IMR-90 (cell line): ENCODE results near the gene CDHR3. TPM values are rescaled to one million over a fixed set of nuclear protein-coding genes. Genes with fewer than 3 reads are reported as not detected.
"Not testable (repeated sequence)": the region's sequence is repeated elsewhere in the genome, so short reads cannot be mapped to it uniquely, and the experiment has no call there.

Source experiments
- ATAC-seq: fragments of 200-7000 bp; cut with Tn5 transposase; 2 replicates; pipeline ENCODE4 v1.9.1; 2020; ENCODE audit warnings: low read depth, mild to moderate bottlenecking, moderate library complexity
- BruUV-seq: library from RNA; stranded (reverse); fragments of 400-500 nt; replicated peaks from 2 replicates; lab custom pipeline; 2021; lab: Mats Ljungman, UMichigan
- CTCF ChIA-PET: fragments of 300-600 bp; formaldehyde crosslinking; extraction: SDS; loops from one replicate; lab custom pipeline; 2021; ENCODE audit warnings: antibody characterized with exemption; lab: Yijun Ruan, JAX
- POLR2A ChIA-PET: fragments of 300-600 bp; sonication (Branson Sonifier 250); formaldehyde crosslinking; loops from one replicate; lab custom pipeline; 2022; ENCODE audit warnings: antibody characterized with exemption; ENCODE audit not compliant: unreplicated experiment; lab: Charles Lee
- DNase-seq: peaks from one replicate; pipeline ENCODE4 v3.0.0; 2013
- H2AFZ ChIP-seq: replicated peaks from 2 replicates; pipeline ENCODE3; 2013; ENCODE audit warnings: low read length, mild to moderate bottlenecking; ENCODE audit not compliant: poor library complexity
- H2AK5ac ChIP-seq: 2 replicates; pipeline ENCODE4 v1.6.1; 2013; ENCODE audit warnings: low read depth, low read length, inconsistent platforms
- H2AK9ac ChIP-seq: replicated peaks from 2 replicates; pipeline ENCODE3; 2013; ENCODE audit warnings: mild to moderate bottlenecking, low read depth, low read length, moderate library complexity; ENCODE audit not compliant: poor library complexity
- H2BK120ac ChIP-seq: 2 replicates; pipeline ENCODE4 v1.6.1; 2013; ENCODE audit warnings: low read depth, low read length, inconsistent platforms
- H2BK15ac ChIP-seq: 3 replicates; pipeline ENCODE4 v1.6.1; 2013; ENCODE audit warnings: low read depth, low read length, inconsistent platforms
- H2BK20ac ChIP-seq: 2 replicates; pipeline ENCODE4 v1.6.1; 2013; ENCODE audit warnings: low read depth, mild to moderate bottlenecking, inconsistent platforms, low read length, moderate library complexity
- H2BK5ac ChIP-seq: 2 replicates; pipeline ENCODE4 v1.6.1; 2013; ENCODE audit warnings: mild to moderate bottlenecking, low read depth, low read length, inconsistent platforms; ENCODE audit not compliant: poor library complexity, severe bottlenecking
- H3K14ac ChIP-seq: replicated peaks from 2 replicates; pipeline ENCODE4 v1.6.1; 2013; ENCODE audit warnings: low read depth, low read length, inconsistent platforms
- H3K18ac ChIP-seq: 2 replicates; pipeline ENCODE4 v1.6.1; 2013; ENCODE audit warnings: low read depth, low read length, control low read depth
- H3K23ac ChIP-seq: 2 replicates; pipeline ENCODE4 v1.6.1; 2013; ENCODE audit warnings: low read depth, low read length, inconsistent platforms
- H3K27ac ChIP-seq: 2 replicates; pipeline ENCODE4 v1.5.1; 2013; ENCODE audit warnings: mild to moderate bottlenecking, control low read depth, low read length; ENCODE audit not compliant: insufficient read depth
- H3K27me3 ChIP-seq: 2 replicates; pipeline ENCODE4 v1.6.1; 2013; ENCODE audit warnings: low read length; ENCODE audit not compliant: control insufficient read depth, insufficient read depth
- H3K36me3 ChIP-seq: 2 replicates; pipeline ENCODE4 v1.6.1; 2013; ENCODE audit warnings: low read length, mixed read lengths; ENCODE audit not compliant: control insufficient read depth, insufficient read depth
- H3K4ac ChIP-seq: 2 replicates; pipeline ENCODE4 v1.6.1; 2013; ENCODE audit warnings: low read depth, low read length, inconsistent platforms
- H3K4me1 ChIP-seq: 2 replicates; pipeline ENCODE4 v1.6.1; 2013; ENCODE audit warnings: low read length, mixed read lengths; ENCODE audit not compliant: control insufficient read depth, insufficient read depth
- H3K4me2 ChIP-seq: 2 replicates; pipeline ENCODE4 v1.6.1; 2013; ENCODE audit warnings: low read depth, mild to moderate bottlenecking, control low read depth, low read length, moderate library complexity
- H3K4me3 ChIP-seq: 2 replicates; pipeline ENCODE4 v1.5.1; 2013; ENCODE audit warnings: low read depth, mild to moderate bottlenecking, control low read depth, low read length, moderate library complexity; ENCODE audit not compliant: insufficient read depth
- H3K56ac ChIP-seq: 2 replicates; pipeline ENCODE4 v1.6.1; 2013; ENCODE audit warnings: low read length, inconsistent platforms; ENCODE audit not compliant: insufficient read depth; ENCODE audit errors: extremely low read depth
- H3K79me1 ChIP-seq, 2 experiments: 2 replicates each; pipeline ENCODE4 v1.6.1; 2013; ENCODE audit warnings: low read length in 2 of 2, inconsistent platforms in 1 of 2, low read depth in 1 of 2
- H3K9ac ChIP-seq: 2 replicates; pipeline ENCODE4 v1.6.1; 2013; ENCODE audit warnings: low read depth, low read length, control low read depth
- H3K9me1 ChIP-seq: 2 replicates; pipeline ENCODE4 v1.6.1; 2013; ENCODE audit warnings: low read length, inconsistent platforms; ENCODE audit not compliant: insufficient read depth
- H3K9me3 ChIP-seq: 2 replicates; pipeline ENCODE4 v1.6.1; 2013; ENCODE audit warnings: low read length; ENCODE audit not compliant: control insufficient read depth, insufficient read depth
- H4K20me1 ChIP-seq: 2 replicates; pipeline ENCODE4 v1.6.1; 2013; ENCODE audit warnings: low read length, inconsistent platforms; ENCODE audit not compliant: insufficient read depth
- H4K5ac ChIP-seq: 2 replicates; pipeline ENCODE4 v1.6.1; 2013; ENCODE audit warnings: mild to moderate bottlenecking, low read depth, low read length, control low read depth
- H4K8ac ChIP-seq, 2 experiments: 2 replicates each; pipeline ENCODE4 v1.6.1; 2013; ENCODE audit warnings: low read depth in 2 of 2, low read length in 2 of 2, control low read depth in 1 of 2, inconsistent platforms in 1 of 2
- H4K91ac ChIP-seq: 2 replicates; pipeline ENCODE4 v1.6.1; 2013; ENCODE audit warnings: low read depth, low read length, inconsistent platforms; ENCODE audit not compliant: insufficient read depth
- WGBS, 2 experiments: methylation state at CpG; one replicate each; pipeline versions ENCODE4 v1.1.5 to v1.1.7; 2013; ENCODE audit warnings: missing lambda C conversion rate in 2 of 2; ENCODE audit not compliant: insufficient read length in 1 of 2; ENCODE audit errors: extremely low coverage in 2 of 2; 5-methylcytosine and 5-hydroxymethylcytosine counted together
- dilution Hi-C: fragments of 300-500 bp; cut with HindIII; formaldehyde crosslinking; loops from one replicate; pipeline ENCODE4 v1.14.3; 2018; ENCODE audit warnings: low sequenced_read_pairs; ENCODE audit not compliant: unreplicated experiment
- in situ Hi-C: fragments of 300-500 bp; cut with MboI; formaldehyde crosslinking; loops from 3 replicates; pipeline ENCODE4 v1.14.3; 2019; ENCODE audit warnings: low sequenced_read_pairs, inconsistent platforms, mixed read lengths
- intact Hi-C: fragments of 100-400 bp; cut with micrococcal nuclease; formaldehyde crosslinking; loops from 2 replicates; pipeline ENCODE4 v1.10.0; 2022
- polyA plus RNA-seq, 3 experiments: library from polyadenylated mRNA; depleted of rRNA; stranded (reverse); fragments of >200 nt; gene quantifications; 2 replicates each; pipeline ENCODE4 v1.2.3, GENCODE V29; 2012; ENCODE audit warnings: low replicate concordance in 1 of 3
- total RNA-seq: library from RNA; depleted of rRNA; stranded (reverse); fragments of >200 nt; gene quantifications from 2 replicates; pipeline ENCODE4 v1.2.3, GENCODE V29; 2012

The CDHR3 gene
- total and polyA plus RNA-seq, 2 of the 4 experiments (the other 2 are of a cell fraction), result 0.96 to 1.6 TPM

DNA sequence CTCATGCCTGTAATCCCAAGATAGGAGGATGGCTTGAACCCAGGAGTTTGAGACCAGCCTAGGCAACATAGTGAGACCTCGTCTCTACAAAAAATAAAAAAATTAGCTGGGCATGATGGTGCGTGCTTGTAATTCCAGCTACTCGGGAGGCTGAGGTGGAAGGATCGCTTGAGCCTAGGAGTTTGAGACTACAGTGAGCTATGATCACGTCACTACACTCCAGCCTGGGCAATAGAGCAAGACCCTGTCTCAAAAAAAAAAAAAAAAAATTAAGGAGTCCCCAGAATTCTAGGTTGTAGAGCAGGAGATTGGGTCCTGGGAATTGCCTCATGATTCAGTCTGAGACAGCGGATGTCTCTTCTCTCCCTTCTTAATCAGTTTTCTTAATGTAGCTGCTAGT is 21.7 kb downstream of the CDHR3 start:
- POLR2A ChIA-PET, BruUV-seq: not testable (repeated sequence)
- WGBS, 2 experiments, result no CpG with 5 or more reads among the region's 6 CpGs

More for the DNA sequence above, 21.7 kb downstream of the CDHR3 start:
- H3K4me1 ChIP-seq, H3K4me2 ChIP-seq, H3K9me1 ChIP-seq, H3K56ac ChIP-seq, H4K5ac ChIP-seq, H3K9me3 ChIP-seq, H2BK5ac ChIP-seq, H2BK15ac ChIP-seq, DNase-seq, dilution Hi-C loops, intact Hi-C loops, H3K23ac ChIP-seq, H3K4ac ChIP-seq, H3K18ac ChIP-seq, H4K20me1 ChIP-seq, ATAC-seq, H3K79me1 ChIP-seq, H3K4me3 ChIP-seq, H3K36me3 ChIP-seq, H2AK9ac ChIP-seq, H2BK120ac ChIP-seq, H3K9ac ChIP-seq, H2BK20ac ChIP-seq, H3K27ac ChIP-seq, H4K91ac ChIP-seq, H2AK5ac ChIP-seq, H3K14ac ChIP-seq, H2AFZ ChIP-seq, H4K8ac ChIP-seq, in situ Hi-C loops: not testable (repeated sequence)
- peaks cover 32% of the 10 kb centered on the region for H3K27me3 ChIP-seq
- CTCF ChIA-PET, result interaction anchor here (1.2 kb wide), 1 partner anchor 9 kb away, joined by 3 read pairs; no protein-coding TSS in a partner anchor
